SKM-1 treated with dmso at 0.1 percent for 144 hours (cell line): ENCODE results near the gene ADAMTS6.
"Not testable (repeated sequence)": the region's sequence is repeated elsewhere in the genome, so short reads cannot be mapped to it uniquely, and the experiment has no call there.

Experiments
- DNase-seq: peaks from one replicate; lab custom pipeline; 2025; ENCODE audit not compliant: unreplicated experiment; lab: John Stamatoyannopoulos, UW

ADAMTS6 gene

DNA sequence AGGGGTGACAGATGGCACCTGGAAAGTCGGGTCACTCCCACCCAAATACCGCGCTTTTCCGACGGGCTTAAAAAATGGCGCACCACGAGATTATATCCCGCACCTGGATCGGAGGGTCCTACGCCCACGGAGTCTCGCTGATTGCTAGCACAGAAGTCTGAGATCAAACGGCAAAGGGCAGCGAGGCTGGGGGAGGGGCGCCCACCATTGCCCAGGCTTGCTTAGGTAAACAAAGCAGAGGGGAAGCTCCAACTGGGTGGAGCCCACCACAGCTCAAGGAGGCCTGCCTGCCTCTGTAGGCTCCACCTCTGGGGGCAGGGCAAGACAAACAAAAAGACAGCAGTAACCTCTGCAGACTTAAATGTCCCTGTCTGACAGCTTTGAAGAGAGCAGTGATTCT lies 111.2 kb downstream of the ADAMTS6 start:
- DNase-seq: not testable (repeated sequence)

DNA sequence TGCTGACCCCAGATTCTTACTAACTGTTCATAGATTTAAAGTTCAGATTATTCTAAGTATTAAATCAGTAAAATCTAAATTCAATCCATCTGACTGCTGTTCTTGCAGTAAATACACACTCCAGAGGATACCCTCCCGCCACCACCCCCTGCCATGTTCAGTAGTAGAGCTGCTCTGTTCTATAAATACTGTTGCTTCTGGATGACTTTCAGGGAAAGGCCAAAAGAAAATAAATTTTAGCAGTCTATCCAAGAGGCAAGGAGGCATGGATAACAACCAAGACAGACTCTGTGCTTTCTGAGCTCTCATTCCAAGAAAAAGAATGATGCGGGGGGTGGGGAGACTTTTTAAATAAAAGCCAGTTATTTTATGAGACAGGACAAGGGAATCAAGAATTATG lies 115.1 kb downstream of the ADAMTS6 start:
- DNase-seq: no peak

DNA sequence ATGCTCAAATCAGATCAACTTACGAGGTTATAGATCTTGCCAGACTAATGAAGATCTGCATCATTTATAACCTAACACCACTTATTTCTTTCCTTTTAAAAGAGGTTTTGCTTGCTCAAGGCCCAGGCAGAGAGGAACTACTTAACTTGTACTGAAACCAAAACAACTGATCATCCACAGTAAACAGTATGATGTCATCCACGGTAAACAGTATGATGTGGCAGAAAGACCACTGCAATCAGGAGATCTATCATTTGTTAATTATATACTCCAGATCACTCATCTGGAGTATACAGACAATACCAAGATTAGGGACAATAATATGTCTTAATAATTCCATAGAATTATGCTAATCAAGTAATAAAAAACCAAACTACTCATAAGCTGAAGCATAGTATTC lies 116.8 kb downstream of the ADAMTS6 start:
- no peak for DNase-seq

DNA sequence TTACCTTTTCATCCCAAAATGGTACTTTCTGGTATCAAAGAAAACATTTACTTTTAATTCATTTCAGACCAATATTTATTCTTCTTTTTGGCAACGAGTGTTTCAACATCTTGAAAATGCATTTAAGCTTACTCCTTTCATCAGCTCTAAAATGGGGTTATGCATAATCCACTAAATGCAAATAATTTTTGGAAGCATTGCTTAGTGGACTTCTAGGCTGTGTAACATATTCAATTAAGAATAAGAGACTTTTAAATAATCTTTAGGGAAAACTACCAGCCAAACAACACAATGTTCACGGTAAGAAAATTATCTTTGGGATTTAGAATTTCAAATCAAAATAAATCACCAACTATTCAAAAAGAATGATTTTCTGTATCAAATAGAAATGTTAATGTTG lies 118.2 kb downstream of the ADAMTS6 start:
- DNase-seq: no peak

DNA sequence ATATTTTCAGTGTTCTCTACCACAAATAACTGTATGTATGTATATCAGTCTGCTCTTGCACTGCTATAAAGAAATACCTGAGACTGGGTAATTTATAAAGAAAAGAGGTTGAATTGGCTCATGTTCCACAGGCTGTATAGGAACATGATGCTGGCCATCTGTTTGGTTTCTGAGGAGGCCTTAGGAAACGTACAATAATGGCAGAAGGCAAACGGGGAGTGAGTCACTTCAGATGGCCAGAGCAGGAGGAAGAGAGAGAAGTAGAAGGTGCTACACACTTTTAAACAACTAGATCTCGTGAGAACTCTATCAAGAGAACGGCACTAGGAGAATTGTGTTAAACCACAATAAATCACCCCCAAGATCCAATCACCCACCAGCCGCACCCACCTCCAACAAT lies 121.7 kb downstream of the ADAMTS6 start:
- no peak for DNase-seq

DNA sequence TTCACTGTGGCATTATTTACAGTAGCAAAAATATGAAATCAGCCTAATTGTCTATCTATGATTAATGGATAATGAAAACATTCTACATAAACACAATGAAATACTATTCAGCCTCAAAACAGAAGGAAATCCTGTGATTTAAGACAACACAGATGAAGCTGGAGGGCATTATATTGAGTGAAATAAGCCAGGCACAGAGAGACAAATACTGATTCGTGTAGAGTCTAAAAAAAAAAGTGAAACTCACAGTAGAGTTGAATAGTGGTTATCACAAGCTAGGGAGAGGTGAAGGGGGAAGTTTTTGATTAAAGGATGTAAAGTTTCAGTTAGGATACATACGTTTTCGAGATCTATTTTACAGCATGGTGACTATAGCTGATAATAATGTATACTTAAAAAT lies 122.2 kb downstream of the ADAMTS6 start:
- no peak for DNase-seq

DNA sequence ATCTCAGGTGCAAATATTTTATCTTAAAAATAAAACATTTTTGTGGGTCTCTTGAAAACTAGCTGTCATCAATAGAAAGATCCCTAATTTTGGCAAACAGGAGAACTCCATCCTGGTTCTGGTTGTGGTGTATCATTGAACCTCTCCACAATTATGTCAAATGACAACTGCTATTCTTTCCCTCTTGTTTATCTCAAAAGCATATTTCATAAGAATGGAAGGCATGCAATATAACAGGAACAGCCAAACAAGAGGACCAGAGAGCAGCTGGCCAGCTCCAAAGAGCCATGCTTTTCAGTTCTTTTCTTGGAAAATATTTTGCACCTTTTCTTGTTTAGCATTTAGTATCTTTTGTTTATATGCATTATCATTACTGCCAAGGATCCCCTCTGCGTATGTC lies 125.4 kb downstream of the ADAMTS6 start:
- no peak for DNase-seq

DNA sequence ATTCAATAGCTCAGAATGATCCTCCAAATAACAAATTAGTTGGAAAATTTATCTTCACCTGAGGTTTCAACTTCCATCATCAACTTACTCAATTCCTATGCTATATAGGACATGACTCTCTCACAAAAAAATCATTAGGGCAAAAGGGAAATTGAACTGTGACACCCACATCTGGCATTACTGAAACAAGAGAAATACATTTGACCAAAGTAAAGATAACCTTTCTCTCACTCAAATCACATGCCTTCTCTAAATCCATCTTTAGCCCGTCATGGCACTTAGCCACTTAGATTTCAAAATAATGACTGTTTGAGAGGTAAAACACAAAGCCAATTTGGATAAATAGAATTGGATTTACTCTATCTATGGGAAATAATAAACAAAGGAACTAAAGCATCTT lies 126.4 kb downstream of the ADAMTS6 start:
- DNase-seq: no peak

DNA sequence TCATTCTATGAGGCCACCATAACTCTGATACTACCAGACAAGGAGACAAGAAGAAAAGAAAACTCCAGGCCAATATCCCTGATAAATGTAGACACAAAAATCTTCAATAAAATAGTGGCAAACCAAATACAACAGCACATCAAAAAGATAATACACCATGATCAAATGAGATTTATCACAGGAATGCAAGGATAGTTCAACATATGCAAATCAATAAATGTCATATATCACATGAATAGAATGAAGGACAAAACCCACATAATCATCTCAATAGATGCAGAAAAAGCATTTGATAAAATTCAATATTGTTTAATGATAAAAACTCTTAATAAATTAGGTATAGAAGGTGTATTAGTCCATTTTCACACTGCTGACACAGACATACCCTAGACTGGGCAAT lies 139.9 kb downstream of the ADAMTS6 start:
- DNase-seq: no peak

DNA sequence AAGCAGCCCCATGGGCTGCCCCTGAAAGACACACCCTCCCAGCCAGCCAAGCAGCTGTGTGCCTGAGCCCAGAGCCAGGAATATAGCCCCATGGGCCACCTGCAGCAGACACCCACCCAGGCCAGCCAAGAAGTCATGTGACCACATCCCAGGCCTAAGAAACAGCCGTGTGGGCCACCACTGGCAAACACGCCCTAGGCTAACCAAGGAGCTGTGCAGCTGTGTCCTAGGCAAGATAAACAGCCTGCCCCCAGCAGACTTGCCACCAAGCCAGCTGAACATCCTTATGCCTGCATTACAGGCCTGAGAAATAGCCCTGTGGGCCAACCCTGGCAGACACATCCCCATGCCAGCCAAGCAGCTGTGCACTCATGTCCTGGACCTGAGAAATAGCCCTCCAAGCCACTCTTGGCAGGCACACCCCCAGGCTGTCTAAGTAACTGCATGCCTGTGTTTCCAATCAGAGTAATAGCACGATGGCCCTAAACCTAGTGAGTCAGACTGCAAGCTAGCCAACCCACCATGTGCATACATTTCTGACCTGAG lies 143.0 kb downstream of the ADAMTS6 start:
- DNase-seq: no peak

DNA sequence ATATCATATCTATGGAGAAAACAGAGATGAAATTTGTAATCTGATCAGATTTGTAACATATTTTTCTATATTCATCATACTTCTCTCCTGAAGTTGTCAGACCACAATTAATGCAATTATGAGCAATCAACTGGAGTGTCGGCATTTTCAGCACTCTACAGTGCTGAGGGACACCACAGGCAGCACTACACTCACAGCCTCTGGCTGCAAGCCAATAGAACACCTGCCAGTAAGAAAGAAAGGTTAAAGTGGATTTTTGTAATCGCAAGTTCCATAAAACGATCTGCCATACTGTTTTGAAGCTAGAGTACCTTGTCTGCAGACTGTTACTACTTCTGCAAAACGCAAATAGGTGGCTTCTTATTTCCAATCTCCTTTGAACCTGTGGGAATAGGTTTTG lies 147.6 kb downstream of the ADAMTS6 start:
- DNase-seq: no peak

DNA sequence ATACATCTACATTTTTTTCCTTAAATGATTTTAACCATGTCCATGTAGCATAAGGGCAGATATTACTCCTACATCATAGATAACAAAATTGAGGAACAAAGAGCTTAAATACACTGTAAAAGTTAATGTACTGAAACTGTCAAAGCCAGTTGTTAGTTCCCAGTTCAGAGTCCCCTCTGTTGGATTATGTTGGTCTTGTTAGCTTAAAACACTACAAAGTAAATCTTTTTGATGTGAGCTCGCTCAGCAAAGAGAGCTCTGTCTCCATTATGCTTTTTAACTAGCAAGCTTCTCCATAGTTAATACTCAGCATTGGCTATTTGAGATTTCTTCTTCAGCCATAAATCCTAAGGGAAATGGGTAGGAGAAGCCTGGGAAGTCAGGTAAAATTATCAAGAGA lies 149.1 kb downstream of the ADAMTS6 start:
- no peak for DNase-seq

DNA sequence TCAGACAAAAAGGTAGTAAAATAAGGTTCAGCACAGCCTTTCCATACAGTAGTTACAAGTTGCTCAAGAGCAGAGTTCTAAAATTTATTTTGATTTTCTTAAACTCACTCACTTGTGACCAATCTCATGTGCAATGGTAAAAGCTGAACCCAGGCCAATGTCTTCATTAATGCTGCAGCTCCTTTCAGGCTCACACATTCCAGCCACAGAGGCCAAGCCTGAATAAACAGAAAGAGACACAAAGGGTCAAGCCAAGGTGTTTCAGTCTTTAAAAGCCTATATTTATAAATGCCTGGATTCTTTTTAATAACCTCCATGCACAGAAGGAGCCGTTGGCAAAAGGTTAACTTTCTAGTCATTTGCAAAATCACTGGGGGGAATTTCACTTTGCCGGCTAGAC lies 152.5 kb downstream of the ADAMTS6 start:
- DNase-seq: no peak

DNA sequence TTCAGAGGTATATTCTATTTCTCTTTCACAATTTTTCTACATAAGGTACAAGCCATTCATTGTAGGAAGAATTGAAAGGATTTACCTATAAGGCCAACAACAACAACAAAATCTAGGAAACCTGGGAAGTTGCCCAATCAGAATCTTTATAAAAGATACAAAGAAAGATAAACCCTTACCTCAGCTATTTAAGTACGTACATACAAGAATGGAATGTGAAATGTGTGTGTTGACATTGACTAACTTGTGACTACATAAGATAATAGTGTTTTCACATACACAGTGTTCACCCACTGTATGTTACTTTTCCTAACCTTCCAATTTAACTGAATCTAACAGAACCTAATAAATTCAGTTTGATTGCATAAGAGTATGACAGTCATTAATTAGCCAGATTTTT lies 154.1 kb downstream of the ADAMTS6 start:
- no peak for DNase-seq

DNA sequence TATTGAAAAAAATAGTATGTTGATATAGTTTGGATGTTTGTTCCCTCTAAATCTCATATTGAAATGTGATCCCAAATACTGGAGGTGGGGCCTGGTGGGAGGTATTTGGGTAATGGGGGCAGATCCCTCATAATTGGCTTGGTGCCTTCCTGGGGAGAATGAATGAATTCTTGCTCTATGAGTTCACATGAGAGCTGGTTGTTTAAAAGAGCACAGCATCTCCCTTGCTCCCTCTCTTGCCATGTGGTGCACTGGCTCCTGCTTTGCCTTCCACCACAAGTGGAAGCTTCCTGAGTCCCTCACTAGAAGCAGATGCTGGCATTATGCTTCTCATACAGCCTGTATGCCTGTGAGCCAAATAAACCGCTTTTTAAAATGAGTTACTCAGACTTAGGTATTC lies 154.8 kb downstream of the ADAMTS6 start:
- no peak for DNase-seq

DNA sequence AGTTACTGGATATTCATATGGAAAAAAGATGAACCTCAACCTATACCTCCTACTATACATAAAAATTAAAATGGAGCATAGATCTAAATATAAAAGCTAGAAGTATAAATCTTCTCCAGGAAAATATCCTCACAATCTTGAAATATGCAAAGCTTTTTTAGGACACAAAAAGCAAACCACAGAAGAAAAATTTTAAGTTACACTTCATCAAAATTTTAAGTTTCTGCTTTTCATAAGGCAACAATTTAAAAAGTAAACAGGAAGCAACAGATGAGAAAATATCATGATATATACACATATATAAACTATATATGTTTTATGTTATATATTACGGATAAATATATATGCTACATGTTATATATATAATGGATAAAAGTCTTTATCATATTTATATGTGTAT lies 157.5 kb downstream of the ADAMTS6 start:
- no peak for DNase-seq

DNA sequence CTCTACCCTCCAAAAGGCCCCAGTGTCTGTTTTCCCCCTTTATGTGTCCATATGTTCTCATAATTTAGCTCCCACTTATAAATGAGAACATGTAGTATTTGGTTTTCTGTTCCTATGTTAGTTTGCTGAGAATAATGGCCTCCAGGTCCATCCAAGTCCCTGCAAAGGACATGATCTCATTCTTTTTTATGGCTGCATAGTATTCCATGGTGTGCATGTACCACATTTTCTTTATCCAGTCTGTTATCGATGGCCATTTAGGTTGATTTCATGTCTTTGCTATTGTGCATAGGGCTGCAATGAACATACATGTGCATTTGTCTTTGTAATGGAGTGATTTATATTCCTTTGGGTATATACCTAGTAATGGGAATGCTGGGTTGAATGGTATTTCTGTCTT lies 161.0 kb downstream of the ADAMTS6 start:
- not testable (repeated sequence) for DNase-seq

DNA sequence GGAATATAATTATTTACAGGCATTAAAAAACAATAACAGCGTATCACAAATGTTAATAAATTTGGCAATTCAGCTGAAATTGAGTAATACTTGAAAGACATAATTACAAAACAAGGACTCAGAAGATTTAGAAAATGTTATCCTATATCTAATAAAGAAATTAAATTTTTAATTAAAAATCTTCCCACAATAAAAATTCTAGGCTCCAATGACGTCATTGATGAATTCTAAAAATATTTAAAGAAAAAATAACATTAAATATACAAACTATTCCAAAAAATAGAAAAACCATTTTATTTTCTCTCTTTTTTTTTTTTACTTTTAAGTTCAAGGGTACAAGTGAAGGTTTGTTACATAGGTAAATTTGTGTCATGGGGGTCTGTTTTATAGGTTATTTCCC lies 161.5 kb downstream of the ADAMTS6 start:
- no peak for DNase-seq

DNA sequence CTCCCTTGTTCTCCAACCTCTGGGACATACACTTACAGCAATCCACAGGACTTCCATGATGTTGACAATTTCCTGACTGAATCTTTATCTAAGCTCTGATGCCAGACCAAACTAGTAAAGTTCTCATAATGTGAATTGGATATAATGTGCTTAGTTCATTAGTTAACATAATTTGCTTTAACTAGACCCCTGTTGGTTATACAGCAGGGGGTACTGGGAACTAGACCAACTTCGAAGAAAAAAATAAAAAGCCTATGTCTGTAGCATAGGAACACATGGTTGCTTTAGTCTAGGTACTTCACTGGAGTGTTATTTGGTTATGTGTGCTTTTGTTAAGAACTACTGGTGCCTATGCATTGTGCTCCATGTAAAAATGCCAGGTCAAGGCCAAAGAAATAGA lies 173.8 kb downstream of the ADAMTS6 start:
- no peak for DNase-seq

DNA sequence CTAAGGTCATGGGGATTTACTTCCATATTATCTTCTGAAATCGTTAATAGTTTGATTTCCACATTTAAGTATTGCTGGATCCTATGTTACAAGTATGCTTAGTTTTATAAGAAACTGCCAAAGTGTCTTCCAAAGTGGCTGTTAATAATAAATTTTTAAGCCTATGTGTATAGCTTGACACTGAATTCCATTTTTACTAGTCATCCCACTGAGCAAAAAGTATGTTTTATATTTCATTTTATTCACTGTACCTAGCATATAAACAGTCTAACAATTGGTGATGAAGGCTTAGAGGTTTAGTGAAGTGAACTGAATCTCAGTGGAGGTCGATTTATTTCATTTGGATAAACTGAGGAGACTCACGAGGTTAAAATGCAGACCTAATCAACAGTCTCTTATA lies 174.6 kb downstream of the ADAMTS6 start:
- no peak for DNase-seq

DNA sequence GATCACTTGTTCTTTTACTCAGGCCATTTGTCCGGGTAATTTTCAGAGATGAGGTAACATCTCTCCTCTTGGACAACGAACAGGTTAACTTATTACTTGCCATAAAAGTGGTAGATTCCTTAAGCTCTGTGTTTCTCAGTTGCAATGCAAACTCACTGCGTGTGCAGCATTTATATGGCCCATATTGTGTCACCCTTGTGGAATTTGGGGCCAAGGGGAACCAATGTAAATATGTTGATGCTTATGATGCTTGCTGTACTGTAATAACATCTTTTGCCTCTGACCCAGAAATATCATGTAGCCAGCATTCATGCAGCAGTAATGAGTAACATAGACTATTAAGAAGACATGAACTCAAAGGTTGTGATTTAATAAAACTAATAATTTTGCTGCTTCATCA lies 175.8 kb downstream of the ADAMTS6 start:
- DNase-seq: no peak

DNA sequence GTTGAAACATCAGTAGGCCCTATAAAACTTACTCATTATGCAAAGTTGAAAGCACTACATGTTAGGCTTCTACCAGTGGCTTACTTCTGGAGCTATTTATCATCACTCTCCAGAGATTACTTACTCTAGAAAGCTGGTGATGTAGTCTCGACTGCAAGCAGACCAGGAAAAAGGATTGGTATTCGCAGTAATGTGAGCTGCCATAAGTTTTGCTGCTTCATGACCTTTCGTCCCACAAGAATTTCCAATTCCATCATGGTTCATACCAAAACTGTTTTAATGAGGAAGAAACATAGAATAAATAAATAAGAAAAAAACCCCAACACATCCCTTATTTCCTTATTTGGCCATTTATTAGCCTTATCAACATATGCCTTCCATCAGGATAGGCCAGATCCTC lies 181.9 kb downstream of the ADAMTS6 start:
- DNase-seq: no peak

DNA sequence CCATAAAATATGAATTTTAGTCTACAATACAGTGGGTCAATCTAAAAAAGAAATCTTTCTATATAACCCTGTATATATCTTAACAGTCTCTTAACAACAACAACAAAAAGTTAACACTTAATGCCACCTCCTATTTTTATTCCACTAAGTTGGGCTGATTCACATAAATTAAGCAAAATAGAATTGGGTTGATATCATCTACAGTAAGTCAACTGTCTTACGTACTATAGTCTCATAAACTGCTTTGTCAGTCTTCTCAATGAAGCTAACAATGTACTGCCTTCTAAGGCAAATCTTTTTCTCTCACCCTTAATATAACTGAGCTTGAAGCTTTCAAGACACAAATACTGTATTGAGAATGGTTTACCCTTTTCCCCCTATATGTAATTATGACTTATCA lies 185.7 kb downstream of the ADAMTS6 start:
- no peak for DNase-seq

DNA sequence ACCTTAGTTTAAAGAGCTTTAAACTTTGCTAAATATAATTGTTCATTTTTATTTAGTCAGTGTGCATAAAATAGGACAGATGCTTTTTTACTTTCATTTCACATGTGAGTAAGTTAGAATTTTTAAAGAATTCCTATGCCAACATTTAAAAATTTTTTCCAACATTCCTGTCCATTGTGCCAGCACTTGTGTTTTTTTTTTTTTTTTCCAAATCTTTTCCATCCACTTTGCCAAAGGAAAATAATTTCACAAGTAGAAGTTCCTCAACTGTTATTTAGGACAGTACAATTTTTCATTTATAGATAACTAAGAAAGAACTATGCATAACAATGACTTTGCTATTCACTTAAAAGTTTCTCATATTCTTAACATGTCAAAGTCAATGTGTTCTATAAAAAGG lies 189.5 kb downstream of the ADAMTS6 start:
- DNase-seq: no peak
